Stimulated activated CD8-positive, alpha-beta memory T cell treated with anti-CD3 and anti-CD28 coated beads, Interleukin-15, amount 100 ng/mL, for 1 hour (primary cell): Measurements from ENCODE around the gene FGB.
"Not testable (repeated sequence)": the region's sequence is repeated elsewhere in the genome, so short reads cannot be mapped to it uniquely, and the experiment has no call there.

ENCODE experiments used
- DNase-seq: peaks from one replicate; pipeline ENCODE4 v3.0.0-alpha.2; 2020; ENCODE audit warnings: low read depth

Gene FGB

DNA sequence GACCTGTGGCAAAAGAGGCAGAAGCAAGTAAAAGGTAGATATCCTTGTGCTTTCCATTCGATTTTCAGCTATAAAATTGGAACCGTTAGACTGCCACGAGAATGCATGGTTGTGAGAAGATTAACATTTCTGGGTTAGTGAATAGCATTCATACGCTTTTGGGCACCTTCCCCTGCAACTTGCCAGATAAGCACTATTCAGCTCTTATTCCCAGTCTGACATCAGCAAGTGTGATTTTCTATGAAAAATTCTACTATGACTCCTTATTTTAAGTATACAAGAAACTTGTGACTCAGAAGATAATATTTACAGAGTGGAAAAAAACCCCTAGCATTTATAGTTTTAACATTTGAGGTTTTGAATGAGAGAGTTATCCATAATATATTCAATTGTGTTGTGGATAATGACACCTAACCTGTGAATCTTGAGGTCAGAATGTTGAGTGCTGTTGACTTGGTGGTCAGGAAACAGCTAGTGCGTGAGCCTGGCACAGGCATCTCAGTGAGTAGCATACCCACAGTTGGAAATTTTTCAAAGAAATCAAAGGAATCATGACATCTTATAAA, 3.9 kb downstream of the FGB start:
- DNase-seq, result no peak

DNA sequence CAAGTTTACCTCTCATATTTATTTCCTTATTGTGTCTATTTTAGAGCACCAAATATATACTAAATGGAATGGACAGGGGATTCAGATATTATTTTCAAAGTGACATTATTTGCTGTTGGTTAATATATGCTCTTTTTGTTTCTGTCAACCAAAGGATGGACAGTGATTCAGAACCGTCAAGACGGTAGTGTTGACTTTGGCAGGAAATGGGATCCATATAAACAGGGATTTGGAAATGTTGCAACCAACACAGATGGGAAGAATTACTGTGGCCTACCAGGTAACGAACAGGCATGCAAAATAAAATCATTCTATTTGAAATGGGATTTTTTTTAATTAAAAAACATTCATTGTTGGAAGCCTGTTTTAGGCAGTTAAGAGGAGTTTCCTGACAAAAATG, 6.2 kb downstream of the FGB start:
- no peak for DNase-seq

DNA sequence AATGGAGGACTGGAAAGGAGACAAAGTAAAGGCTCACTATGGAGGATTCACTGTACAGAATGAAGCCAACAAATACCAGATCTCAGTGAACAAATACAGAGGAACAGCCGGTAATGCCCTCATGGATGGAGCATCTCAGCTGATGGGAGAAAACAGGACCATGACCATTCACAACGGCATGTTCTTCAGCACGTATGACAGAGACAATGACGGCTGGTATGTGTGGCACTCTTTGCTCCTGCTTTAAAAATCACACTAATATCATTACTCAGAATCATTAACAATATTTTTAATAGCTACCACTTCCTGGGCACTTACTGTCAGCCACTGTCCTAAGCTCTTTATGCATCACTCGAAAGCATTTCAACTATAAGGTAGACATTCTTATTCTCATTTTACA, 6.8 kb downstream of the FGB start:
- DNase-seq, result no peak

DNA sequence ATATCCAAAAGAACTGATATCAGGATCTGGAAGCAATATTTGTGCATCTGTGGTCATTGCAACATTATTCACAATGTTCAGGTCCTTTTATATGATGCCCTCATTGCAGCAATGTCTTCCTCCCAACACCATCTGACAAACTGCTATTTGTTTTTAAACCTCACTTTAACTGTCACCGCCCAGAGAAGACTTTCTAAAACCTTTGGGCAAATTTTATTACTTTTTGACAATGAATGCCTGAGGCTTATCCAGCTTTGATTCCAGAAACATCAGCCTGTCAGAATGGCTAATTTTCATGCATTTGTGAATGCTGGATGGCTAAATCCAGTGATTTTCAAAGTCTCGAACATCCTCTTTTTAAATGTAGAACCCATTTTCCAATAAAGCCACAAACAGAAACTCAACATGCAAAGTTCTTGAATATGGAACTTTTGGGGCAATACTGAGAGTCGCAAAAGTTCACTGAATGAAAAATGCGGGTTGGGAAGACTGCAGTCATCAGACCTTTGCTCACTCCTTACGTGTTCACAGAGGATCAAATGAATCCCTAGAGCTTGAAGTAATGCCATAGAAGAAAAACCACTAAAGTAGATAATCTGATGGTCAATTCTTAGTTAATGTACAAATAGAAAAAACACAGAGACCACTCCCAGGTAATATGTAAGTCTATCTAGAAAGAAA, 10.5 kb downstream of the FGB start:
- DNase-seq, result no peak

DNA sequence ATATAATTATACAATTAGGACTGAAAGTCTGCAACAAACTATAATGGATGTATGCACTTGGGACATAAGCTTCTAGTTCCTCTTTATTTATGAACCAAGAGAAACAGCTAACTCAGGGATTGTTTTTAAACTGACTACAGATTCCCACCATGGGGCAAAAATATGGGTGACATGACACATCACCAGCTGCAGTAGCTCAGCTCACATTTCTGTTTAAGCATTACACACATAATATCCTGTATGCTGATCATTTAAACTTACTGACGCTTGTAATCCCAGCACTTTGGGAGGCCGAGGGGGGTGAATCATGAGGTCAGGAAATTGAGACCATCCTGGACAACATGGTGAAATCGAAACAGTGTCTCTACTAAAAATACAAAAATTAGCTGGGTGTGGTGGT, 11.5 kb downstream of the FGB start:
- DNase-seq, result no peak

DNA sequence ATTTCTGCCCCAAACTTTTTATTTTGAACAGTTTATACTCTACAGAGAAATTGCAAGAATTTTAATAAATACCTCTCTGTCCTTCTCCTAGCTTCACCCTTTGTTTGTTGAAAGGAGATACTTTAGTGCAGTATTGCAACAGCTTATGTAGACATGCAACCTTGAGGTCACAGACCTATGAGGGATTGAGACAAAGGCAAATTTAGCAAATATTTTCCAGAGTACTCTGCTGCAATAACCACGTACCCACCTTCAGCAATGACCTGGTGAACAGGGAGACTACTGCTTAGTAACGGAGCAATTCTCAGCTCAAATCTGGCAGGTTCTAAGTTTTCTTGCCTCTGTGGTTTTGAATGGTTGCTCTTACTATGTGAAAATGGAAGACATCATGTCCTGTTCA, 14.5 kb downstream of the FGB start:
- DNase-seq, result no peak

DNA sequence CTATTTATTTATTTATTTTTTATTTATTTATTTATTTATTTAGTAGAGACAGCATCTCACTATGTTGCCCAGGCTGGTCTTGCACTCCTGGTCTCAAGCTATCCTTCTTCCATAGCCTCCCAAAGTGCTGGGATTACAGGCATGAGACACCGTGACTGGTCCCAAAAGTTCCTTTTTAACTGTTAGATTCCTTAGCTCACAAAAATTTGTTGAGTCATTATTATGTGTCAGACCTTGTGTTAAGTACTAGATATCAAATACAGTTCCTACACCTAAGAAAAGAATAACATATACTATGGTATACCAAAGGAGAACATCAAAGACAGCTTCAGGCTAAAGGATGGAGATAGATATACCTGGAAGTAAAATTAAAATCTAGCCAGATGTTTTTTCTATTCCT, 16.1 kb downstream of the FGB start:
- DNase-seq, result no peak

DNA sequence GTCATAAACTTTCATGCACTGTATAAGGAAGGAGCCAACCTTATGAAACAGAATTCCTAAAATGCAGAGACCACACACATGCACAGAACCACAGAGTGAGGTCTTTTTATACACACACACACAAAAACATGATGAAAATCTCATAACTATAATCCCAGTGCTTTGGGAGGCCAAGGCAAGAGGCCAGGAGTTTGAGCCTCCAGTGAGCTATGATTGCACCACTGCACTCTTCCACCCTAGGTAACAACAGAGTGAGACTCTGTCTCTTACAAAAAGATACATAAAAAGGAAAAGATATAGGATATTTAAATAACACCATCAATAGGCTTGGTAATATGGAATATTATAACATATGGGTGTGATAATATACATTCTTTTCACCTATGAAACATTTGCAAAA, 17.1 kb downstream of the FGB start:
- no peak for DNase-seq

DNA sequence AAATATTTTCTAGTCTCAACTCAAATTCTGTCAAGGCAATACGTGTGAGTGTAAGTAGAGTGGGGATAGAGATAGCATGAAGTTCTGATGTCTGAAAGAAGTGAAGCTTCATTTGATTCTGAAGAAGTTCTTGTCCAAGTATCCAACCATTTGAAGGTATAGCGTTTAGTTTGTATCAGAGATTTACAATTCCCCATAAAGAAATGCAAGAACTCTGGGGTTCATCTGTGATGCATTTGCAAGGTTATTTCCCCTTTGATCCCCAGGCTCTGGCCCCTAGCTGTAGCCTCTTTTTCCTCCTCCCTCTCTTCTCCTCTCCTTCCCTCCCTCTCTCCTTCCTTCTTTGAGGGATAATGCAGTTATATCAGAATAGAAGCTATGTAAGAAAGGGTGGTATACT, 19.9 kb downstream of the FGB start:
- no peak for DNase-seq

DNA sequence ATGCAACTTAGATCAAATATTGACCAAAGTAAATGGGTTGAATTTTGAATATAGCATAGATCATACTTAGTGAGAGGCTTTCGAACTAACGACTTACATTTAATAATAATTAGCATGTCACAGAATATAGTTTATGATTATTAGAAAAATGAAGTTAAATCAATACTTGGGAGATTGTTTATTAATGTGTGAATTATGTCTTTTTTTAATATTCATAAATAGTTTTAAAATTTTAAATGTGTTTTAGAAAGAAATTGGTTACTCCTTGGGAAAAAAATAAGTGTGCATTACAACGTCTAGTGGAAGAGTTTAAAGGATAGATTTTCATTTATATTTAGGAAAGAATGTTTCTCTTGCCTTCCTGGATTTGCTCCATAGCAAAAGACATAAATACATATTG, 20.4 kb downstream of the FGB start:
- no peak for DNase-seq

DNA sequence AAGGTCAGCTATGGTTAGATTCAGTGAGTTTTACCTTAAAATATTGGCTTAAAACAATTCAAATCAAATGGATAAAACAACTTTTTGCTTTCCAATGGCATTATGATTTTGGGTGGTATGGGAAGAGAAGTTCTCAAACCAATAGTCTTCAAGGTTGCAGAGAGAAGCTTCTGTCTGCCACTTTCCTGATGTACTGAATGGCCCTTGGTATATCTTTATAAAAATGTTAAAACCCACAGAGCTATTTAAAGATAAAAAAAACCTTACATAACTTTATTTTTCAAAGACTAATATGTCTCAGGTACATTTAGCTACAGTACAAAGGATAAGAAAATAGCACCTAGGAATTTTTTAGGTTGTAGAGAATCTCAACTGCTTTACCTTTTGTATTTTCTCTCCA, 20.9 kb downstream of the FGB start:
- no peak for DNase-seq

DNA sequence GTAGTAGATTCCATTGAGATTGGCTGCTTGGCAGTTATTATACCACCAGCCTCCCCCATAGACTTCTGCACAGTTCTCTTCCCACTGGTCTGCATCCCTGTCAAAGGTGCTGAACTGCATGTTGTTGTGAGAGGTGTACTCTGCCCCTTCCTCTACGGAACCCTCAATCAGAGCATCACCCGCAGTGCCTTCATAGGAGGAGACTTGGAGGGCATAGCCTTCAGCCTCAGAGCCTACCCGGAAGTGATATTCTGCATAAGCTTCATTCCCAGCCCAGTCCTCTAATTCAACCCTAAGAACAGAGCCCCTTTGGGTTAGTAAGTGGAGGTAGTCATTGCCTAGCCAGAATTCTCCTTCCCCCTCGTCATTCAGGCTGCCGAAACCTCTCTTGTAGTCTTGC, 21.4 kb downstream of the FGB start:
- no peak for DNase-seq

DNA sequence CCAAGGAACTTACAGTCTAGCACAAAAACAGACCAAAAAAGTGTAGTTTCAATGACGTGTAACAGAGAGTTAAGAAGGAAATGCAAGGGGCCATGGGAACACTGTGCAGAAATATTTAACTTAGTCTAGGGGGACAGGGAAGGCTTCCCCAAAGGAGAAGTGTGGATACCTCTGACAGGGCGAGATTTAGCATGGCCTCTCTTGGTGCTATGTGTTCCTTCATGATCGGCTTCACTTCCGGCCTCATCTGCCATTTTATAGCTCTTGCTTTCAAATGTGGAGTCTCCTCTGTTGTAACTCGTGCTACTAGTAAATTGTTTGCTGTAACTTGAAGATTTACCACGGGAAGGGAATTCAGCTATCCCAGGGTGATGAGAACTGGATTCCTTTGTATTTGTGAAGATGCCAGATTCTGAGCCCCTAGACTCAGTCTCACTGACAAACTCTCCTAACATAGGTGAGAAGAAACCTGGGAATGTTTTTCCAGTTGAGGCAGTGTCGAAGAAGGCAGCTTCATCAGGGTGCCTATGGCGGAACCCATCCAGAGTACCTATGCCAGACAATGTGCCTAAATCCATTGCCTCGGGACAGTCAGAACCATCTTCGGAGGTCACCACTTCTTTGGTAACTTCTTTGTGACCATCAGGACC, 22.7 kb downstream of the FGB start:
- no peak for DNase-seq

DNA sequence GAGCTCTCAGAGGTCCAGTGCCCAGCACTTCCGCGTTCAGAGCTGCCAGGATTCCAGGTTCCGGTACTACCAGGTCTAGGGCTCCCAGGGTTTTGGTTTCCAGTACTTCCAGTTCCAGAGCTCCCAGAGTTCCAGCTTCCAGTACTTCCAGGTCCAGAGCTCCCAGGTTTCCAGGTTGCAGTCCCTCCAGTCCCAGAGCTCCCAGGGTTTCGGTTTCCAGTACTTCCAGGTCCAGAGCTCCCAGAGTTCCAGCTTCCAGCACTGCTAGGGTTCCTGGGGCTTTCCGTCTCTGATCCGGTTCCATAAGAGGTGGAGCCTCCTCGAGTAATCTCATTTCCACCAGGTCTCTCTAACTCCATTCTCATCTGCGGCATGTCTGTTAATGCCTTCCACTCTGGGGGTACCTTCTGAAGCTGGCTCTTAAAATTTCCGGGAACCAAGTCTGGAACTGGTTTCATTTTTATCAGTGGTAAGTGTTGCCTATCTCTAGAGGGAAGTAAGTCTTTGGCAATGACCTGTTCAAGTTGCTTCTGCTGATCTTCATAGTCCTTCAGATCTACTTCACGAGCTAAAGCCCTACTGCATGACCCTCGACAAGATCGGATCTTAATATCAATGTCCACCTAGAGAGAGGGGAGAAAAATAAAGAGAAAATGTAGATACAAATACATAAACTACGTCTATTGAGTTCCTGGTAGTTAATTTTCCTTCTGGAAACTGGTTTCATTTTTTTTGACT, 23.7 kb downstream of the FGB start:
- no peak for DNase-seq

DNA sequence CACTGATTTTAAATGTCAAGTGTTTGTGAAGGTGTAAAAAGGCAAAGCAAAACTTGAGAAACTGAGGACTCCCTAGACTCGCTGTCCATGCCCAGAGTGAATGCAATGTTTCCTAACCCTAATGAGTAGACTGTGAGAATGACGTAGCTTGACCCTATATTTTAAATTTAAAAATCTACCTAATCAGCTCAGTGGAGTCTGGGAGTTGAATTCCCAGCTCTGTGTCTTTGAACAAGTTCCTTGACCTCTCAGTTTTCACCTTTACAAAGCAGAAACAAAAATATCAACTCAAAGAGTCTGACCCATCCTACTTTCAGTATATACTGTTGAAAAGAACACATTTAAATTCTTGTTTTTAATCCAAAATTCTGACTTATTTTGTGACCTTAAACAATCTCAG, 25.4 kb downstream of the FGB start:
- no peak for DNase-seq

DNA sequence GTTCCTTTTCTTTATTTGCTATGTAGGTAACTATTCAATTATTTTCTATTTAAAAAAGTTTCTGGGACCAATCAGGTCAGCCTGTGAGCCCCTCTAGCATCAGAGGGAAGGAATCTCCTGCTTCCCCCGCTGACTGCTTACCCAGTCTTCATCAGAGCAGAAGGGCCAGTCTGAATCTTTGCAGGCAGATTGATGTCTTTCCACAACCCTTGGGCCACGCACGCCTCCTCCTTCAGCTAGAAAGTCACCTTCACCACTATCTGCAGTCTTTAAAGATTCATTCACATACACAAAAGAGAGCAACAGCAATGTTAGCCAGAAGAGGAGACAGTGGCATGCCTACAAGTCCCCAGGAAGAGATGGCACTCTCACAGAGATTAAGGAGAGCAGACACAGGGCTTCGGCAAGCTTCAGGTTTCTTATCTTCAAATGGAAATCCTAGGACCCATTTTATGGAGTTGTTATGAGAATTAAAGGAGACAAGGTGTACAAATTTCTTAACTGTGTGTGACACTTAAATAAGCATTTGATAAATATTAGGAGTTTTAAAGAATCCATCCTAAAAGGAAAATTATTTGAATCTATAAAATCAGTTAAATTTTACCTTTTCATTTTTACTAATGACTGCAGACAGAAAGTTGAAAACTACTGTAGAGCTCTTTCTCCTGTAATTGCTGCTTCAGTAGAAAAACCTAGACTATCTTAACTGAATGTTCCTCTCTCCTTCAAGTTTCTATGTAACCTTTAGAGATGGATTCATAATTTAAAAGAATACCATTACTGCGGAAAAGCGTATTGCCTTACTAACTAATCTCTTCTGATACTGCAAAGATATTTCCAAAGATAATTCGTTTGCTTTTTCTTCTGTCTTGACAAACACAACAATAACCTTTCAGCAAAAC, 26.7 kb downstream of the FGB start:
- no peak for DNase-seq

DNA sequence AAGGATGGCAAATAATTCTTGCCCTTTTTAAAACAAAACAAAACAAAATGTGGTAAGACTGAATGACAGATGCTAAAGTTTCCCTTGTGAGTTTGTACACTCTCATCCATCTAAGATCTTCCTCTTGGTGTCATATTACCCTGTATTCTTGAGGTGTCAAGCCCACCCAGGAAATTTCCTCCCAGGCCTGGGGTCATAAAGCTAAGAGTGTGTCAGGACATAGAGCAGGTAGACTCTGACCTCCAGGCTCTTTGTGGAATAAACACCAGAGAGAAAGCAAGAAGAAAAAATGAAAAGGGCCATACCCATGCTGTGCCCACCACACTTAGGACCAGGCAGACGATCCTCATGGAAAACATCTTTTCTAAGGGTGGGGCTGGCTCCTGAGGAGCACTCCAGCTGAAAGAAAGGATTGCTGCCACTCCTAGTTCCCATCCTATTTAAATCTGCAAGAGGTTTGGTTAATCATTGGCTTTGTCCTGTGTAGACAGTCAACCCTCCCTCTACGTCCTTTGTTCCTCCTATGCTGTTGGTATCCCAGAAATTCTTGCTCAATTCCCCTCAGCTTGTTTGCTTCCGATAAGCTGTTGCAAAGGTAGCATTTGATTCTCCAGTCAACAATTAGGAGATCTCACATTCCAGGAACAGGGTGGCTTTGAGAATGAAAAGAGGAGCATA, 27.7 kb downstream of the FGB start, which contains the start of gene FGA:
FGA (minus strand) TSS at position 414 of the 678 bp plus-strand sequence; CDS start at position 359, 55 bp downstream.
- DNase-seq, result no peak

DNA sequence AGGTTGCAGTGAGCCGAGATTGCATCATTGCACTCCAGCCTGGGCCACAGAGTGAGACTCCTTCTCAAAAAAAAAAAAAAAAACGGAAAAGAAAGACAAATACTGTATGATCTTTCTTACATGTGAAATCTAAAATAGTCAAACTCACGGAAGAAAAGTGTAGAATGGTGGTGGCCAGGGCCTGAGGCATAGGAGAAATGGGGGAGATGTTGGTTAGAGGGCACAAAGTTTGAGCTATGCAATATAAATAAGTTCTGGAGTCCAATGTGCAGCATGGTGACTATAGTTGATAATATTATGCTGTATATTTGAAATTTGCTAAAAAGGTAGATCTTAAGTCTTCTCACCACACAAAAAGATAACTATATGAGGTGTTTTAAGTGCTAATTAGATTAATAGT, 29.1 kb downstream of the FGB start:
- no peak for DNase-seq

DNA sequence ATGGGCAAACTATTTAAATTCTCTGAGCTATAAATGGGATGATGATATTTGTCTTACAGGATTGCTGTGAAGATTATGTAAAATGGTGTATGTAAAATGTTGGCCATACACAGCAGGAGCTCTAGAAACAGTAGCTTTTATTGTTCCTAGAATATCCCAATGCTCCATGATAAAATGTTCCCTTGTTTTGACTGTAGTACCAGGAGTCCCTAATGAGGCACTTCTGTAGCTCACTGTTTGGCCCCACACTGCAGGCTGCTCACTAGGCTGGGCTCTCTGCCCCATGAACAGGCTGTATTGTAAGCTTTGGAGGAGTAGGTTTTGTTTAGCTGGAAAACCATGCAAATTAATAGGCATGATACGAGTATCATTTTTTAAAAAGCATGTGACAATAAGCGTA, 31.1 kb downstream of the FGB start:
- no peak for DNase-seq

DNA sequence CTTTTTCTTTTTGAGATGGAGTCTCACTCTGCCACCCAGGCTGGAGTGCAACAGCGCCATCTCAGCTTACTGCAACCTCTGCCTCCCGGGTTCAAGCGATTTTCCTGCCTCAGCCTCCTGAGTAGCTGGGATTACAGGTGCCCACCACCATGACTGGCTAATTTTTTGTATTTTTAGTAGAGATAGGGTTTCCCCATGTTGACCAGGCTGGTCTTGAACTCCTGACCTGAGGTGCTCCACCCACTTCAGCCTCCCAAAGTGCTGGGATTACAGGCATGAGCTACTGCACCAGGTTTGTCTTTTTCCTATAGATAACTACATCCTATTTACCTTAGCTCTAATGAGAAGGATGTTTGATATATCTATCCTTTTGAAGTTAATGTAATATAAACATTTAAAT, 31.5 kb downstream of the FGB start:
- DNase-seq, result not testable (repeated sequence)

DNA sequence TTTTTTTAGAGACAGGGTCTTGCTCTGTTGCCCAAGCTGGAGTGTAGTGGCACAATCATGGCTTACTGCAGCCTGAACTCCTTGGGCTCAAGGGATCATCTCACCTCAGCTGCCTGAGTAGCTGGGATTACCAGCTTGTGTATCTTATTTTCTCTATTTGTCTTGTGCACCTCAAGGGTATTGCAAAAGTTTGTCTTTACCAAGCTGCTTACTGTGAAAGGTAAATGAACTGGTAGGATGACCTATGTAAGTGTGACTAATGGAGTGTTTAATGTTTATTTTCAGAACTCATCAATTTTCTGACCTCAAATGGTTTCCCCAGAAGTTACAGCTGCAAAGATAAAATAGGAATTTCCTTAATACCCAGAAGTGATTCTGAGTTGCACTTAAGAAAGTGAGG, 33.0 kb downstream of the FGB start:
- no peak for DNase-seq
